ENCODE data around the gene SCN2B. TPM values are rescaled to one million over a fixed set of nuclear protein-coding genes. Genes with fewer than 3 reads are reported as not detected.

SCN2B gene
- total and polyA plus RNA-seq, 12 donors = 2.9 to 26.7 (median 16.1) TPM

- H3K9me3 ChIP-seq = no peaks in the 10 kb centered on the region
- H3K36me3 ChIP-seq = no peaks in the 10 kb centered on the region
- no peak for DNase-seq
- no peak for TF ChIP-seq CTCF (IDR thresholded peaks at IDR 0.05)
- H3K27ac ChIP-seq = no peak overlapping the region
- no peak overlapping the region for H3K4me3 ChIP-seq
- ATAC-seq = no peak
- H3K4me1 ChIP-seq = peaks cover 0 to 11% (median 0%) of the 10 kb centered on the region in 9 donors
- WGBS, 2 donors = 79 to 87% methylated on average over 6 of the region's 6 CpGs
- peaks cover 0 to 16% (median 0%) of the 10 kb centered on the region in 7 donors for H3K27me3 ChIP-seq
- intact Hi-C loops (cut with DNase I) = no loop called here
Observed at GRCh38 chr11:118161786-118162185, 14.7 kb downstream of the SCN2B start.

- Histone ChIP-seq H3K4me1 (peaks cover 0 to 28% (median 12%) of the 10 kb centered on the region in 9 donors), H3K27ac (no peak overlapping the region), H3K9me3 (no peaks in the 10 kb centered on the region), H3K27me3 (peaks cover 0 to 59% (median 30%) of the 10 kb centered on the region in 7 donors), H3K36me3 (no peaks in the 10 kb centered on the region), H3K4me3 (no peak overlapping the region)
- DNase-seq (no peak), ATAC-seq (no peak)
- 50 to 58% methylated on average over 10 of the region's 10 CpGs for WGBS, 2 donors
- intact Hi-C loops (cut with DNase I) = no loop called here
- TF ChIP-seq CTCF (IDR thresholded peaks at IDR 0.05) = no peak
Observed at GRCh38 chr11:118157186-118157895, 19.1 kb downstream of the SCN2B start.

GRCh38 chr11:118156531-118157185 is 19.8 kb downstream of the SCN2B start:
- no peak overlapping the region for H3K27ac ChIP-seq
- peaks cover 0 to 32% (median 17%) of the 10 kb centered on the region in 9 donors for H3K4me1 ChIP-seq
- no peak overlapping the region for H3K4me3 ChIP-seq
- intact Hi-C loops (cut with DNase I) = no loop called here
- H3K36me3 ChIP-seq = no peaks in the 10 kb centered on the region
- H3K27me3 ChIP-seq = peaks cover 0 to 63% (median 37%) of the 10 kb centered on the region in 7 donors
- no peak for TF ChIP-seq CTCF (IDR thresholded peaks at IDR 0.05)
- H3K9me3 ChIP-seq = no peaks in the 10 kb centered on the region
- ATAC-seq (peak in 4 of 8 donors; percentile 24 to 56 (median 37)), DNase-seq (no peak)
- WGBS, 2 donors = 16 to 17% methylated on average over 21 of the region's 21 CpGs

GRCh38 chr11:118155776-118156530 is 20.5 kb downstream of the SCN2B start:
- ATAC-seq (no peak), DNase-seq (no peak)
- Histone ChIP-seq H3K36me3 (no peaks in the 10 kb centered on the region), H3K27ac (no peak overlapping the region), H3K4me3 (no peak overlapping the region), H3K4me1 (peaks cover 0 to 33% (median 17%) of the 10 kb centered on the region in 9 donors), H3K27me3 (peaks cover 0 to 69% (median 38%) of the 10 kb centered on the region in 7 donors), H3K9me3 (no peaks in the 10 kb centered on the region)
- intact Hi-C loops (cut with DNase I) = no loop called here
- 43 to 59% methylated on average over 10 to 11 of the region's 11 CpGs for WGBS, 2 donors
- TF ChIP-seq CTCF (IDR thresholded peaks at IDR 0.05) = no peak
